GM19455 (cell line): ENCODE results near the gene FECH.
"Not testable (repeated sequence)": the region's sequence is repeated elsewhere in the genome, so short reads cannot be mapped to it uniquely, and the experiment has no call there.

Experiments used
- ATAC-seq: cut with Tn5 transposase; IDR thresholded peaks from one replicate; pipeline ENCODE4 v1.9.1; 2021; ENCODE audit not compliant: unreplicated experiment

The FECH gene

GRCh38 chr18:57586251-57587049, at the start of gene FECH:
Gene FECH, minus strand, starts transcription at chr18:57586702. Its CDS starts 82 bp downstream, at chr18:57586620.
- ATAC-seq: peak; percentile 91

- ATAC-seq: no peak
Observed at GRCh38 chr18:57635003-57635822, 48.7 kb upstream of the FECH start.

- ATAC-seq: no peak
Observed at GRCh38 chr18:57631697-57632096, 45.2 kb upstream of the FECH start.

GRCh38 chr18:57630754-57631595, 44.5 kb upstream of the FECH start:
- ATAC-seq: peak; percentile 33

- ATAC-seq: peak; percentile 92
Observed at GRCh38 chr18:57630002-57630753, 43.7 kb upstream of the FECH start.

- no peak for ATAC-seq
Observed at GRCh38 chr18:57629422-57629821, 42.9 kb upstream of the FECH start.

- no peak for ATAC-seq
Observed at GRCh38 chr18:57627488-57627887, 41.0 kb upstream of the FECH start.

GRCh38 chr18:57624988-57625387, 38.5 kb upstream of the FECH start:
- ATAC-seq: no peak

GRCh38 chr18:57621246-57621604, 34.7 kb upstream of the FECH start:
- peak; percentile 17 for ATAC-seq

GRCh38 chr18:57619876-57620275, 33.4 kb upstream of the FECH start:
- ATAC-seq: no peak

GRCh38 chr18:57618910-57619309, 32.4 kb upstream of the FECH start:
- no peak for ATAC-seq

GRCh38 chr18:57603871-57604270, 17.4 kb upstream of the FECH start:
- ATAC-seq: no peak

- ATAC-seq: no peak
Observed at GRCh38 chr18:57595347-57595746, 8.8 kb upstream of the FECH start.

- not testable (repeated sequence) for ATAC-seq
Observed at GRCh38 chr18:57592716-57593115, 6.2 kb upstream of the FECH start.

- no peak for ATAC-seq
Observed at GRCh38 chr18:57589161-57589560, 2.7 kb upstream of the FECH start.

- no peak for ATAC-seq
Observed at GRCh38 chr18:57587098-57587661, 678 bp upstream of the FECH start.

GRCh38 chr18:57585855-57586250, 649 bp downstream of the FECH start:
- ATAC-seq: peak; percentile 5

GRCh38 chr18:57585421-57585820, 1.1 kb downstream of the FECH start:
- no peak for ATAC-seq

- no peak for ATAC-seq
Observed at GRCh38 chr18:57584444-57584843, 2.1 kb downstream of the FECH start.

GRCh38 chr18:57583297-57583835, 3.1 kb downstream of the FECH start:
- no peak for ATAC-seq
